Measurements from ENCODE around the gene DNAJC5G.
A peak's percentile ranks its signal among the peaks of the same experiment; 100 is the strongest.

DNAJC5G gene

DNA sequence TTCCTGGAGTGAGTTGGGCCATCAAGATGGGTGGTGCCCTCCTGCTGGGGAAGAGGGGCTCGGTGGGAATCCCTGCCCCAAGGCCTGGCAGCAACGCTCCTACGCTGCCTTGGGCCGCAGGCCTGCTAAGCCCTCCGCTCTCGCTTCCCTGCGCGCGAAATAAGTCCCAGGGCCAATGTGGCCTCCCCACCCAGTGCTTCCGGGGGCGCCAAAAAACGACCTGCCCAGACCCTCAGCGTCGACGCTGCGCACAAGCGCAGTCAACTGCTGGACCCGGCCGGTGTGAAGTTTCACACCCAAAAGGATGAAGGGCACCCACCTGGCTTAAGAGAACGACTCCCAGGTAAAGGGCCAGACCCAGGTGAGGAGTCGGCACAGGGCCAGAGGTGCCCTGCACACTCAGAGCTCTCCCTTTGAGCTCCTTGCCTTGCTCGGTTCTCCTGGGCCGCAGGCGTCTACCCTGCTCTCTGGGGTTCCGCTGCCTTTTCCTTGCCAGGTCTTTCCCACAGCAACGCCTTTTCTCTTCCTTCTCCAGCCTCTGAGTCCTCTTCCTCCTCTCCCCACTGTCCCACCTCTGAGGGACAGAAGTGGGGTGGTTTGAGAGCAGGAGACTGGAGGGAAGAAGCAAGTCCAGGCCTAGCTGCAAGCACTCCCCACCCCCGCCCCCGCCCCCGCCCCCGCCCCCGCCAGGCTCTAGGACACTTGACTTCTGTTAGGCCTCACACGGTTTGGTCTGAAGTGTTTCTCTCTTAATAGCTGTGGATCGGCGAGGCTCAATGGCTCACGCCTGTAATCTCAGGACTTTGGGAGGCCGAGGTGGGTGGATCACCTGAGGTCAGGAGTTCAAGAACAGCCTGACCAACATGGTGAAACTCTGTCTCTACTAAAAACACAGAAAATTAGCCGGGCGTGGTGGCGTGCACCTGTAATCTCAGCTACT is at the start of gene DNAJC5G:
TSS of gene DNAJC5G (plus strand) at position 223 of the 940 bp plus-strand sequence. CDS start 1,296 bp downstream, outside the sequence.
- DNase-seq = no peak

- DNase-seq = no peak
Measured at GRCh38 chr2:27225526-27225925, 49.7 kb upstream of the DNAJC5G start.

DNA sequence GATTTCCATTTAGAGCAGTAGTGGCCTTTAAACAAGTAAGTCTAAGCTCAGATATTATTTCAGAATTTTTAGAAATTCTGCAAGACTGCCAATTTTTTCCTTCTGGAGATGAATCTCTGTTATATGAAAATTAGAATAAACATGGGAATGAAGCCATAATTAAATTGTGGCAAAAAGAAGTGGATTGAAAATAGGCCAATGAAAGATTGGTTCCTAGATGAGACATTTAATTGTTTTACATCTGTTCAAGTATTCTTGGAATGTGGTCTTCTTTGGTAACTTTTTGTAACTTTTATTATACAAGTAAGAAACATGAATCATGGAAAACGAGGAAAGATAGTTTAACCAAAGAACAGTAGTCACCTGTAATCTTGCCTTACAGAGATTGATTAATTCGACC is 47.7 kb upstream of the DNAJC5G start:
- no peak for DNase-seq

- no peak for DNase-seq
Measured at GRCh38 chr2:27231921-27232320, 43.3 kb upstream of the DNAJC5G start.

DNA sequence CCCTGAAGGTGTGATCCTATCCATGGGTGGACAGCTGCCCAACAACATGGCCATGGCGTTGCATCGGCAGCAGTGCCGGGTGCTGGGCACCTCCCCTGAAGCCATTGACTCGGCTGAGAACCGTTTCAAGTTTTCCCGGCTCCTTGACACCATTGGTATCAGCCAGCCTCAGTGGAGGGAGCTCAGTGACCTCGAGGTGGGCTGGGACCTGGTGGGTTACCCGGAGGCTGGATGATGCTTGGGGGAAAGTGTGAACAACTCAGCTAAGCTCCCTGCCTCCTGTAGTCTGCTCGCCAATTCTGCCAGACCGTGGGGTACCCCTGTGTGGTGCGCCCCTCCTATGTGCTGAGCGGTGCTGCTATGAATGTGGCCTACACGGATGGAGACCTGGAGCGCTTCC is 41.9 kb upstream of the DNAJC5G start:
- DNase-seq = no peak

GRCh38 chr2:27236136-27236535 is 39.1 kb upstream of the DNAJC5G start:
- DNase-seq = no peak

DNA sequence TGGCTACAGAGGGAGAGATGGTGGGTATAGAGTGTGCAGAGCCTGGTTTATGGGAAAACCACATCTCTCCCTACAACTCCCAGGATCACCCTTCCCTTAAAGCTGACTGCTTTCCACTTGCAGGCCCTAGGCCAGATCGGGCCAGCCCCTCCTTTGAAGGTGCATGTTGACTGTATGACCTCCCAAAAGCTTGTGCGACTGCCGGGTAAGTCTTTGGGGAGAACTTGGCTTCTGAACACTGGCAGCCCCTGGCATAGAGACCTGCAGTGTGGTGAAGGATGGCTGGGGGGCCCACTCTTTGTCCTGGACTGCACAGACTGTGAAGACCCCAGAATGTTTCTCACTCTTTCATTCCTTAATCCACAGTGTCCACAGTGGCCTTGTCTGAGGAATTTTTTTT is 38.6 kb upstream of the DNAJC5G start:
- DNase-seq = no peak

GRCh38 chr2:27237341-27237945 is 37.8 kb upstream of the DNAJC5G start:
- no peak for DNase-seq

GRCh38 chr2:27238976-27239375 is 36.3 kb upstream of the DNAJC5G start:
- DNase-seq = no peak

DNA sequence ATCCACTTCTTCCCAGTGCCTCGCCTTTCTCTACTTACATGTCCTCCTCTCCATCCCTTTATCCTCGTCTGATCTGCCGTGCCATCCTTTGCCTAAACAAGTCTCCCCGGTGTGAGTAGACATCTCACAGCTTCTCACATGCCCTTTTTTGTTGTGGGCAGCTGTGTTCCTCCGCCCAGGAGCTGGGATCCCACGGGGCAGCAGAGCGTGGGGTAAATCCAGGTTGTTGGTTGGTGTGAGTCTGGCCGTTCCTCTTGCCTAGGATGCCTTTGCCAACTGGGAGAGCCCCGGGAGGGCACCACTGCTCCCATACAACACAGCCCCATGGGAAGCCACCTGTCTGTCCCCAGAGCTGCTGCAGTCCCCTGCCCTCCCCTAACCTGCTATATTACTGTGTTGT is 34.8 kb upstream of the DNAJC5G start:
- DNase-seq = no peak

DNA sequence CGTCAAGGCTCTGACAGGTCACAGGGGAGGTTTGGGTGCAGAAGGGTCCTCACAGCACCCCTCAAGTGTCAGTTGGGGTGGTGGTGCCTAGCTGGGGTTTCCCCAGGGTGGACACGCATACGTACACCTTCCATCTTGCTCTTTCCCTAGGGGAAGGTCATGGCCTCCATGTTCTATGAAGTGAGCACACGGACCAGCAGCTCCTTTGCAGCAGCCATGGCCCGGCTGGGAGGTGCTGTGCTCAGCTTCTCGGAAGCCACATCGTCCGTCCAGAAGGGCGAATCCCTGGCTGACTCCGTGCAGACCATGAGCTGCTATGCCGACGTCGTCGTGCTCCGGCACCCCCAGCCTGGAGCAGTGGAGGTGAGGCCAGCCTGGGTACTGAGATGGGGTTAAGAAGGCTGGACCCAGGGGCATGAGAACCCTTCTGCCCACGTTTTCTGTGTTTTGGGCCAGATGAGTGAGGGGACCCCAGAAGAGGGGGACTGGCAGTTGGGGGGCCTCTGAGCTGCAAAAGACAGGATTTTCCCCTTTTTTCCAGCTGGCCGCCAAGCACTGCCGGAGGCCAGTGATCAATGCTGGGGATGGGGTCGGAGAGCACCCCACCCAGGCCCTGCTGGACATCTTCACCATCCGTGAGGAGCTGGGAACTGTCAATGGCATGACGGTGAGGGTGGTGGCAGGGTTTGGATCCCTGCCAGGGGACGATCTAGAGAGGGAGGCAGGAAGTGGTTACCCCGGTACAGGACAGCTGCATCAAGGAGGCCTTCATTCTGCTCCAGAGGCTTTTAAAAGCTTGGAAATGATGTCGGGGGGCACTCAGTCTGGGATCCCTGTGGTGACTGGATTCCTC is 33.2 kb upstream of the DNAJC5G start:
- DNase-seq = peak in 1 of 2 donors; percentile 14

- DNase-seq = no peak
Measured at GRCh38 chr2:27242614-27242951, 32.6 kb upstream of the DNAJC5G start.

DNA sequence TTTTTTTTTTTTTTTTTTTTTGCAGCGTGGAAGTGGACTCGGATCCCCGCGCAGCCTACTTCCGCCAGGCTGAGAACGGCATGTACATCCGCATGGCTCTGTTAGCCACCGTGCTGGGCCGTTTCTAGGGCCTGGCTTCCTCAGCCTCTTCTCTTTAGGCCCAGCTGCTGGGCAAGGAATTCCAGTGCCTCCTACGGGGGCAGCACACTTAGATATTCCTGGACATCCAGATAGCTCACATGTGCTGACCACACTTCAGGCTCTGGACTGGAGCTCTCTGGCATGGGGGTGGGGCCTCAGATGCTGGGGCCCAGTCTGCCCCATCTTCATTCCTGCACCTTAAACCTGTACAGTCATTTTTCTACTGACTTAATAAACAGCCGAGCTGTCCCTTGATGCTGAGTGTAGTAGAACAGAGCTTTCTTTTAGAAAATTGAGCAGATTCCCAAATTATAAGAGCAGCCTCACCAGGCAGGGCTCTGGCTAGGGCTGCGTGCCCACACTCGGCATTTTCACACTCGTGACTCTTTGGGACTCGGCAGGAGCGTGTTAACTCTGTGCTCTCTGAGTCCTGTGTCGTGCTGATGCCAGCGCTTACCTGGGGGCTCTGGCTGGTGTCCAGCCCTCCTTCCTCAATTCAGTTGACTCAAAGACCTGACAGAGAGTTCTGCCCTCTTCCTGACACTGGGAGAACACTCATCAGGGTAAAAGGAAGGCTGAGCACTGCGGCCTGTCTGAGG is 31.7 kb upstream of the DNAJC5G start:
- no peak for DNase-seq

DNA sequence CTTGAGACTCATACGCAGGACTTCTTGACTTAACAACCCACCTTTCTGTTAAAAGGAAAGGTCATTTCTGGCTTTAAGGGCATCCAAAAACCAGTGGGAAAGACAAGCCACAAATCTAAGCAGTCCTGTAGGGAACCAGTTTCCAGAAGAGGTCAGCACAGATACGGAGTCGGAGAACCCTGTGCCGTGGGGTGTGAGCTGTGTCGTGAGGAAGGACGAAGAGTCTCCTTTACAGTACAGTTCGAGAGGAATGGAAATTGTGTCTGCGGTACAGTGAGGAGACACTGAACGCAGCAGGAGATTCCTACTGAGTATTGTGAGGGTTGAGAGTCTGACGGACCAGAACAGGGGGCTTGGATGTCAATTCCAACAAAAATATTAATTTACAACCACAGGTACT is 30.1 kb upstream of the DNAJC5G start:
- no peak for DNase-seq

DNA sequence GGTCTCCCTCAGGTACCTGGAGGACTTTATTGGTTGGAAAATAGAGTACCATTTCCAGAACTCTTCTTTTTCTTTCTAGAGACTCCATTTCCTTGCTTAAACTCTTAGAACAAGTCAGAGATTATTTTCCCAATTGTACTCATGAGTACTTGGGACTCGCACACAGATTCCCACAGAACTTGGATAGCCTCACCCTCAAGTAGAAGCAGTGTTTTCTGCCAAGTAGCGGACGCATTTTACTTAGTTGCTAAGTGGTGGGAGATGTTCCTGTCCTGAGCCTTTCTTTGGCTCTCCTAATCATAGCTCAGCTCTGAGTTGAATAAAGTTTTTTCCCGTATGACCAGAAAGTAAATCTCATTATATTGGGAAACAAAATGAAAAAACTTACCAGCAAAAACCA is 29.6 kb upstream of the DNAJC5G start:
- no peak for DNase-seq

DNA sequence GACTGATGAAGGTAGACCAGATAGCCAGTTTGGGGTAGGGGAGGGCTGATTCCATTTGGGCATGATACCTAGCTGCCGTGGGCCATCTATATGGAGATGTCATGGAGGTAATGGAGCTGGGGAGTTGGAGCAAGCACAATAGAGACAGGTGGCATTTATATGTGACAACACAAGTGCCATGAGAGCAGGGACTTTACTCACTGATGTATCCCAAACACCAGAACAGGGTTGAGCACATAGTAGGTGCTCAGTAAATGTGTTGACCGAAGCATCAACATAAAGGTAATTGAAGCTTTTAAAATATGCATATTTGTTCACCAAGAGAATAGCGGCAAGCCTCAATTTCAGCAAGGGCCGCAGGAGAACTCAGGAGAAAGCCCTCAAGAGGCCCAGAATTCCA is 27.3 kb upstream of the DNAJC5G start:
- DNase-seq = no peak

GRCh38 chr2:27249159-27249890 is 25.9 kb upstream of the DNAJC5G start:
- no peak for DNase-seq

DNA sequence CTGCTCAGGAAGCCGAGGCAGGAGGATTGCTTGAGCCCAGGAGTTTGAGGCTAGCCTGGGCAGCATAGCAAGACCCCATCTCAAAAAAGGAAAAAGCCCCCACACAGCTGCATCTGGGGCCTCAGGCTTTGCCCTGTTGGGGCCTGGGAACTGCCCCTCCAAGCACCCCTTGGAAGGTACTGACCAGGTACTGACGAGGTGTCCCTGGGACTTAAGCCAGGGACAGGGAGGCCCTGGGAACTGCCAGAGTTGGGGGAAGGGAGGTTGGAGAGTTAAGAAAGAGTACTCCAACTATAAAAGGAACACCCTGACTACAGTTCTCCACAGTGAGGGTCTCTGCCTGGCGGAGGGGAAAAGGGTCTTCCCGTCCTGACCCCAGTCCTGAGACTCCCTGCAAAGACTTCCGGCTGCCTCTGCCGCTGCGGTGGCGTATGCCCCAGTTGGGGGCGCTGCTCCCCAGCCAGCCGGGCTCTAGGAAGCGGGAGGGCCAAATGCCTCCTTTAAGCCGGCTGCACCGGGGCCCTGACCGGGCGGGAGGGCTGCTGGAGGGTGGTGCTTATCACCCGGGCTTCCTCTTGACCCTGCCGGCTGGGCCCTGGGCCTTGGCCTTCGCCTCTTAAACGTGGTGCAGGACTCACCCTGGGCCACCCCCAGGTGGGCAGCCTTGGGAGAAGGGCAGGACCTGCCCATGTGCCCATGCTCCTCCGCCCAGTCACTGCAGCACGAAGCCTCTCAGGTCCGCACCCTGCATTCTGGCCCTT is 25.2 kb upstream of the DNAJC5G start:
- peak; percentile 27 to 43 for DNase-seq

DNA sequence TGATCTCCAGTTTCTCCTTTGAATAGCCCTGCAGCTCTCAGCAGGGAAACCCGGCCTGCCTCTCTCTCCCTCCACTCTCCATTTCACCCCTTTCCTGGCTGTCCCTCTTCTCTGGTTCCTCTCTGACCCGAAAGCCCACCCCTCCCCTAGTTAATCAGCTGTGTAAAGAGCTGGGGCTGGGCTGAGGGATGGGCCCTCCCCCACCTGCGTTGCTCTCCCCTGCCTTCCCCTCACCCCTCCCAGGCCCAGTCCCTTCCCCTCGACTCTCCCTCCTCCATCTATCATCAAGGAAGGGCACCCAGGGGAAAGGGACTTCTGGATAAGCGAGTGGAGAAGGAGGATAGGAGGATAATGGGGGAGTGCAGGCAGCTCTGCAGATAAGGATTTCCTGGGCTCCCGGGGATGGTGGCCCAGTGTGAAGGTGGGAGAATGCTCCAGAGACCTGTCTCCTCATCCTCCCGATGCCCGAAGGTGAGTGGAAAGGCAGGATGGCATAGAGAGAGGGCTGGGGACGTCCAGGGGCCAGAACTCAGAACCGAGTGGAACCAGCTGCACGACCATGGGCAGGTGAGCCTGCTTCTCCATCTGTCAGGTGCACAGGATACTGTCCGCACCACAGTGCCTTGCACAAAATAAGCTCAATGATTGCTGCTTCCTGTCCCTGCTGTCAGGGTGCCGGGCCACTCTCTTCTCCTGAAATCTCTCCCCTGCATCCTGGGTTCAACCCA is 24.4 kb upstream of the DNAJC5G start:
- no peak for DNase-seq

DNA sequence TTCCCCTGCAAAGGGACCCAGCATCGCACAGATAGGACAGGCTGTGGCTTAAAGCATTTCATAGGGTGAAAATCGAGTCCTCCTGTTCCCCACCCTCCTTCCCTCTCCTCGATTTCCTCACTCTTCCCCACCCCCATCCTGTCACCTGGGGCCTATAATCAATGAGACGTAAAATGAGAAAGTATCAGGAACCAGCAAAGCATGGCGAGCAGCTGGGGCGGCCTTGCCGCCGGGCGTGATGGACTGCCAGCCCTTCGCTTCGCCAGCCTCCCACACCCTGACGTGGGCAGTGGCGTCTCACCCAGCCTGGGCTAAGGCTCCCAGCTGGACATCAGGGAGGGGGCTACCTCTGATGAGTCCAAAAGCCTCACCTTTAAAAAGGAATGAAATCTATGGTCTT is 23.5 kb upstream of the DNAJC5G start:
- no peak for DNase-seq

DNA sequence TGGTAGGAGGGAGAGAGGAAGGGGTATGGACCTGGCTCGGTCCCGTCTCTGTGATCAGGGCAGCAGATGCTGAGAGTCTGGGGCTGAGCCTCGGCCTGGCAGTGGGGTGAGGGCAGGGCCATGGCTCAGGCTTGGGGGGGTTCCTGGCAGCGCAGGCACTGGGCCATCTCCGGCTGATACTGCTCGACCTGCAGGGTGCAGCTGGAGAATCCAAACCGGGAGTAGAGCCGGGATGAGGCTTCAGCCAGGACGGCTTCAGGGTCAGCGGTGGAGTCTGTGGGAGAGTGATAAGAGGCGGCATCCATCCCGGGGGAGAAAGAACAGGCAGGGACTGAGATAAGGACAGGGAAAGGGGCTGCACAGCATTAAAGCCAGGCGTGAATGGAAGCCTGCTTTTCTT is 20.0 kb upstream of the DNAJC5G start:
- DNase-seq = no peak

All from CD4-positive, alpha-beta T cell treated with Interferon alpha-2 for 1 hour (primary cell).